Smooth muscle cell (in vitro differentiated cells): ENCODE data around the gene TM4SF18. TPM values are rescaled to one million over a fixed set of nuclear protein-coding genes. Genes with fewer than 3 reads are reported as not detected.

ENCODE experiments used
- DNase-seq: peaks from one replicate; lab custom pipeline; 2025; ENCODE audit not compliant: unreplicated experiment; lab: John Stamatoyannopoulos, UW
- H2AFZ ChIP-seq: fragments of 200-600 bp; sonication (generic); 2 replicates; pipeline ENCODE4 v1.6.0; 2016; ENCODE audit warnings: antibody characterized with exemption, low read depth, mild to moderate bottlenecking
- H3F3A ChIP-seq: fragments of 200-600 bp; sonication (generic); 2 replicates; pipeline ENCODE4 v1.6.0; 2017; ENCODE audit warnings: antibody characterized with exemption, low read depth
- H3K27ac ChIP-seq: fragments of 200-600 bp; sonication (generic); 2 replicates; pipeline ENCODE4 v1.5.1; 2016; ENCODE audit warnings: low read depth, mild to moderate bottlenecking
- H3K27me3 ChIP-seq: fragments of 200-600 bp; sonication (generic); 2 replicates; pipeline ENCODE4 v1.6.1; 2016; ENCODE audit warnings: low read depth, mild to moderate bottlenecking
- H3K36me3 ChIP-seq: fragments of 200-600 bp; sonication (generic); 2 replicates; pipeline ENCODE4 v1.5.1; 2016; ENCODE audit warnings: low read depth
- H3K4me1 ChIP-seq: fragments of 200-600 bp; sonication (generic); 2 replicates; pipeline ENCODE4 v1.5.1; 2016; ENCODE audit warnings: low read depth
- H3K4me2 ChIP-seq: fragments of 200-600 bp; sonication (generic); 2 replicates; pipeline ENCODE4 v1.6.0; 2016; ENCODE audit warnings: mild to moderate bottlenecking
- H3K4me3 ChIP-seq: fragments of 200-600 bp; sonication (generic); 2 replicates; pipeline ENCODE4 v1.5.1; 2016; ENCODE audit warnings: mild to moderate bottlenecking
- H3K79me2 ChIP-seq: fragments of 200-600 bp; sonication (generic); 2 replicates; pipeline ENCODE4 v1.6.0; 2016; ENCODE audit warnings: low read depth, mild to moderate bottlenecking
- H3K9ac ChIP-seq: fragments of 200-600 bp; sonication (generic); 2 replicates; pipeline ENCODE4 v1.6.0; 2016; ENCODE audit warnings: low read depth
- H3K9me3 ChIP-seq: fragments of 200-600 bp; sonication (generic); replicated peaks from 2 replicates; pipeline ENCODE4 v1.5.1; 2016; ENCODE audit warnings: low read depth
- H4K20me1 ChIP-seq: fragments of 200-600 bp; sonication (generic); 2 replicates; pipeline ENCODE4 v1.6.0; 2016; ENCODE audit warnings: low read depth
- CTCF ChIP-seq: fragments of 200-600 bp; sonication (generic); IDR thresholded peaks from 2 replicates; pipeline ENCODE4 v1.5.1; 2017; ENCODE audit warnings: borderline replicate concordance, mild to moderate bottlenecking, antibody characterized with exemption; ENCODE audit not compliant: insufficient read depth, poor library complexity, severe bottlenecking
- WGBS: methylation state at CpG from one replicate; pipeline ENCODE4 v1.1.7; 2016; ENCODE audit warnings: low lambda C conversion rate; 5-methylcytosine and 5-hydroxymethylcytosine counted together
- polyA plus RNA-seq: library from polyadenylated mRNA; unstranded; fragments of >200 nt; fragmentation: Nextera tagmentation; extraction: Ambion mirVana; gene quantifications from 2 replicates; pipeline ENCODE4 v1.2.1, GENCODE V29; 2016
- total RNA-seq: library from RNA; depleted of rRNA; stranded (reverse); fragments of >200 nt; gene quantifications from 2 replicates; pipeline ENCODE4 v1.2.3, GENCODE V29; 2014

TM4SF18 gene
- total and polyA plus RNA-seq, 2 experiments from 2014 or later = 0.37 to 0.40 TPM

GRCh38 chr3:149270180-149270579 is 63.3 kb downstream of the TM4SF18 start:
- H3K27ac ChIP-seq = no peak overlapping the region
- TF ChIP-seq CTCF = no peak
- no peaks in the 10 kb centered on the region for H3K4me1 ChIP-seq
- 88% methylated on average over 2 of the region's 2 CpGs for WGBS
- H4K20me1 ChIP-seq = no peaks in the 10 kb centered on the region
- H3K4me2 ChIP-seq = no peak overlapping the region
- H3K79me2 ChIP-seq = no peaks in the 10 kb centered on the region
- DNase-seq = no peak
- H3K27me3 ChIP-seq = no peaks in the 10 kb centered on the region
- H3F3A ChIP-seq = no peaks in the 10 kb centered on the region
- H3K36me3 ChIP-seq = no peaks in the 10 kb centered on the region
- H3K9ac ChIP-seq = no peak overlapping the region
- H3K9me3 ChIP-seq = no peaks in the 10 kb centered on the region
- H2AFZ ChIP-seq = peak overlapping the region; percentile 29
- H3K4me3 ChIP-seq = no peak overlapping the region

- TF ChIP-seq CTCF = no peak
- H3K9me3 ChIP-seq = no peaks in the 10 kb centered on the region
- H3F3A ChIP-seq = no peaks in the 10 kb centered on the region
- H3K4me2 ChIP-seq = no peak overlapping the region
- no peaks in the 10 kb centered on the region for H3K36me3 ChIP-seq
- H3K27ac ChIP-seq = no peak overlapping the region
- H3K9ac ChIP-seq = no peak overlapping the region
- no peak for DNase-seq
- no peak overlapping the region for H2AFZ ChIP-seq
- no peak overlapping the region for H3K4me3 ChIP-seq
- no peaks in the 10 kb centered on the region for H3K79me2 ChIP-seq
- WGBS = 95% methylated on average over 7 of the region's 7 CpGs
- H3K27me3 ChIP-seq = no peaks in the 10 kb centered on the region
- H4K20me1 ChIP-seq = no peaks in the 10 kb centered on the region
- H3K4me1 ChIP-seq = no peaks in the 10 kb centered on the region
These were observed 63.7 kb downstream of the TM4SF18 start for GRCh38 chr3:149269687-149270086.

Other genes starting within 250 kb of the TM4SF18 start
- gene HLTF, start 247.1 kb downstream of the TM4SF18 start, total RNA-seq = 34.9 and 56.3 TPM in 2 replicates
- gene HLTF, start 247.1 kb downstream of the TM4SF18 start, polyA plus RNA-seq = 23.2 and 24.2 TPM in 2 replicates
- gene HPS3, start 204.0 kb downstream of the TM4SF18 start, total RNA-seq = 25.4 and 26.0 TPM in 2 replicates
- 12.3 and 19.7 TPM in 2 replicates for gene HPS3, start 204.0 kb downstream of the TM4SF18 start, polyA plus RNA-seq
- gene CP, start 111.8 kb downstream of the TM4SF18 start, total RNA-seq = 2.5 and 2.6 TPM in 2 replicates
- 0.67 TPM in 1 of 2 replicates, not detected in the other for gene CP, start 111.8 kb downstream of the TM4SF18 start, polyA plus RNA-seq
- 113 and 134 TPM in 2 replicates for gene TM4SF1, start 44.0 kb upstream of the TM4SF18 start, total RNA-seq
- gene TM4SF1, start 44.0 kb upstream of the TM4SF18 start, polyA plus RNA-seq = 37.5 and 83.3 TPM in 2 replicates
- gene TM4SF4, start 141.1 kb upstream of the TM4SF18 start, total RNA-seq = not detected in 2 replicates
- gene TM4SF4, start 141.1 kb upstream of the TM4SF18 start, polyA plus RNA-seq = 0.15 and 0.29 TPM in 2 replicates